ENCODE results near the gene PPID.

Gene PPID

DNA sequence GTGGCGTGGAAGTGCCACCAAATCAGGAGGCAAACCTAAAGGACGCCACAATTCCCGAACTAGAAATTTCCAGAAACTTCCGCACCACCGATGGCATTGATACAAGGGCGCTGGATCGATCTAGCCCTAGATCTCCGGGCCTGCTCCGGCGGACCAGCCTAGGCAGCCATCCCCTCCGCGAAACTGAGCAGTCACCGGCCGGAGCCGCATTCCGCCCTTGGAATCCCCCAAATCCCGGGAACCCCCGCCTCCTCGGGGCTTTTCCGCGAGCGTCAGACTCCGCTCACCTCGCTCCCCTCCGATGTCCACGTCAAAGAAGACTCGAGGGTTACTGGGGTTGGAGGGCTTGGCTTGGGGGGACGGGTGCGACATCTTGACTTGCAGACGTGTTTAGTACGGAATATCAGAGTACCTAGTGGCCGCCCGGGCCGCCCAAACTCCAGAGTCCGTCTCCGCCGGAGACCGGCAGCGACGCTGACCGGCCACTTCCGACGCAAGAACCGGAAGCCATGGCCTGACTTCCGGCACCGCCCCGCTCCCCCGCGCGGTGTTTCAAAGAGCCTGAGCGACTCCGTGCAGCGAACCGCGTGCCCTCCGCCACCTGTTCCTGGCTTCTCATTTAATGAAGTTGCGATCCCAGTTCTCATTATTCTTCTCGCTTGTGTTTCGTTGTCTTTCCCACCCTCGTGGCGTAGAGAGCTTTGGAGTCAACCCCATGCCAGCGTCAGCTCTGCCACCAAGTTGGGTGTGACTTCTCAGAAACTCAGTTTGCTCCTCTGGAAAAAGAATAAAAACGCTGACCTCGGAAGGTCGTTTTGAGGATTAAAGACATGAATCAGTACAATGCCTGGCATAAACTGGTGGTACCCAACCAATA lies at the start of gene PPID:
Gene PPID, minus strand, starts transcription at position 480 of the 877 bp plus-strand sequence. Its CDS starts 108 bp downstream, at position 372.
- TF ChIP-seq CTCF (IDR thresholded peaks at IDR 0.05; ENCODE audit: control insufficient read depth, insufficient read depth, low read depth, low read length, missing control alignments): no peak
- H3K4me3 ChIP-seq (ENCODE audit: control insufficient read depth, low read depth, low read length): peak within 1 kb of the TSS; percentile 88
- no peak for DNase-seq (ENCODE audit: low read depth)

DNA sequence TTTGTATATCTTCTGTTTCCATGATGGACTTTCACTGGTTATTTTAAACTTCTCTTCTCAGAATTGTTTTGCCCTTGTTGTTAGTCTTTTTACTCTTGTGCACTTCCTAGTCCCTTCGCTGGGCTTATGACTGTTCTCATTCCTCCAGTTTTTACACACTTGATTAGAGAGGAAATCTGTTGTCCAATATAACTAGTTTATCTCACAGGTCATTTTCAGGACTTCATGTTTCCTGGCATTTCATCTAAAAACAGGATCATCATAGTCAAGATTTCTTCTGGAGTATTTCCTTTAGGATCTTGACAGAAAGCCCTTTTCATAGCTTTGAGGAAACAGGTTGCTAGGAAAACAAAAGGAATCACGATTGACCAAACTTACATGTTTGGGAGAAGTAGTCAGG lies 48.6 kb upstream of the PPID start:
- DNase-seq (ENCODE audit: low read depth): no peak
- TF ChIP-seq CTCF (IDR thresholded peaks at IDR 0.05; ENCODE audit: control insufficient read depth, insufficient read depth, low read depth, low read length, missing control alignments): no peak
- H3K4me3 ChIP-seq (ENCODE audit: control insufficient read depth, low read depth, low read length): no peak overlapping the region

DNA sequence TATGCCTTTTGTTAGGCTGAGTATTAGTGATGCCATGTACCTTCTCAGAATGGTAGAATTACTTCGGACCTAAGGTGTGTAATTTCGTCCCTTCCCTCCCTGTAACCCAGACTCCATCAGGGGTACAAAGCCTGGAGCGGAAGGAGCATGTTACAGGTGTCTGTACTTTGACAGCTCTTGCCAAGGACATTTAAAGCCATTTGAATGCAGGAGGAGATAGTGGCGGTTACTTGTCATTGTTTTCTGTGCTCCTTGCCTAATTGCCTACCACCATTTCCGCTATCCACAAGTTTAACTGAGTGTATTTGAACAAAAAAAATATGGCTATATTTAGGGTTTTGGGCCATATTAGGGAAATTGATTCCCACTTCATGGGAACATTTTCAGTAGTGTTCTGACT lies 47.5 kb upstream of the PPID start:
- peak overlapping the region; percentile 88 for H3K4me3 ChIP-seq (ENCODE audit: control insufficient read depth, low read depth, low read length)
- DNase-seq (ENCODE audit: low read depth): no peak
- no peak for TF ChIP-seq CTCF (IDR thresholded peaks at IDR 0.05; ENCODE audit: control insufficient read depth, insufficient read depth, low read depth, low read length, missing control alignments)

DNA sequence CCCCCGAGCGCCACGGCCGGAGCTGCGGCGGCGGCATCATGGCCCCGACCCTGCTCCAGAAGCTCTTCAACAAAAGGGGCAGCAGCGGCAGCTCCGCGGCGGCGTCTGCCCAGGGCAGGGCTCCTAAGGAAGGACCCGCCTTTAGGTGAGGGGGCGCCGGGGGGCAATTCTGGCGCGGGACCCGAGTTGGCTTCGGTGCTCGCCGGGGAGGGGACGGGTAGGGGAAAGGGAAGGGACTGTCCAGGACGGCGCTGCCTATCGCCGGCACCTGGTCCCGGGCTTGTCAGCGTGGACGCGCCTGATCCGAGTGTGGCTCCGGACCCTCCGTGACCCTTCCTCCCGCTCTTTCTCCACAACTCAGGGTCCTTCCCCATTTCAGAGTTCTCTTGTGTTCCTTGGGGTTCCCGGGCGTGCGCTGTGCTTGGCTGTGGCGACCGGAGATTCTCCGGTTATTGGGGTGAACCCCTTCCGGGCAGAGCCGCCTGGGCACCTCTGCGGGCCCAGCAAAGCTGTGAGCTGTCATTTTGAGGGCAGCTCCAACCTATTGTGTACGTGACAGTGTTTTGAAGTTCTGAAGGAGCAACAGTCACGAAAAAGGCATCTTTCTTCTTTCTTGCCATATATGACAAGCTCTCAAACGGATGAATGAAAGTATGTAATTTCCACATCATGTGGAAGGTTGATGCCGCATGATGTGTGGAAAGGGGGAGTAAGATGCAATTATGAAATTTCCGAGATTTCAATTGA lies 46.2 kb upstream of the PPID start:
- no peak for TF ChIP-seq CTCF (IDR thresholded peaks at IDR 0.05; ENCODE audit: control insufficient read depth, insufficient read depth, low read depth, low read length, missing control alignments)
- DNase-seq (ENCODE audit: low read depth): no peak
- peak overlapping the region; percentile 88 for H3K4me3 ChIP-seq (ENCODE audit: control insufficient read depth, low read depth, low read length)

- H3K4me3 ChIP-seq (ENCODE audit: control insufficient read depth, low read depth, low read length): peak within 1 kb of the TSS; percentile 88
- DNase-seq (ENCODE audit: low read depth): no peak
Observed at GRCh38 chr4:158768555-158769174, 45.5 kb upstream of the PPID start, which contains the start of gene FNIP2. Gene FNIP2 (plus strand): TSS chr4:158769026. CDS start chr4:158769213, 187 bp downstream.

More at GRCh38 chr4:158768555-158769174, 45.5 kb upstream of the PPID start, which contains the start of gene FNIP2:
- TF ChIP-seq CTCF (IDR thresholded peaks at IDR 0.05; ENCODE audit: control insufficient read depth, insufficient read depth, low read depth, low read length, missing control alignments): no peak
